Fibroblast of villous mesenchyme (primary cell): ENCODE results near the gene LRRK1. TPM values are rescaled to one million over a fixed set of nuclear protein-coding genes. Genes with fewer than 3 reads are reported as not detected.

Experiments used
- DNase-seq: peaks from one replicate; pipeline ENCODE4 v3.0.0-alpha.2; 2010; ENCODE audit warnings: low read depth
- H3K4me3 ChIP-seq: 2 replicates; pipeline ENCODE4 v1.5.1; 2011; ENCODE audit warnings: low read depth, mild to moderate bottlenecking, low read length
- total RNA-seq: library from RNA; depleted of rRNA; stranded (reverse); fragments of >200 nt; gene quantifications from 2 replicates; pipeline ENCODE4 v1.2.3, GENCODE V29; 2012
- TF ChIP-seq, protein P1 (sequence below): IDR thresholded peaks from 2 replicates; pipeline ENCODE4 v1.5.1; 2012; ENCODE audit warnings: low read depth, mild to moderate bottlenecking, low read length; ENCODE audit not compliant: insufficient read depth

LRRK1 gene
- total RNA-seq, 1 donor = 10.8 TPM

DNA sequence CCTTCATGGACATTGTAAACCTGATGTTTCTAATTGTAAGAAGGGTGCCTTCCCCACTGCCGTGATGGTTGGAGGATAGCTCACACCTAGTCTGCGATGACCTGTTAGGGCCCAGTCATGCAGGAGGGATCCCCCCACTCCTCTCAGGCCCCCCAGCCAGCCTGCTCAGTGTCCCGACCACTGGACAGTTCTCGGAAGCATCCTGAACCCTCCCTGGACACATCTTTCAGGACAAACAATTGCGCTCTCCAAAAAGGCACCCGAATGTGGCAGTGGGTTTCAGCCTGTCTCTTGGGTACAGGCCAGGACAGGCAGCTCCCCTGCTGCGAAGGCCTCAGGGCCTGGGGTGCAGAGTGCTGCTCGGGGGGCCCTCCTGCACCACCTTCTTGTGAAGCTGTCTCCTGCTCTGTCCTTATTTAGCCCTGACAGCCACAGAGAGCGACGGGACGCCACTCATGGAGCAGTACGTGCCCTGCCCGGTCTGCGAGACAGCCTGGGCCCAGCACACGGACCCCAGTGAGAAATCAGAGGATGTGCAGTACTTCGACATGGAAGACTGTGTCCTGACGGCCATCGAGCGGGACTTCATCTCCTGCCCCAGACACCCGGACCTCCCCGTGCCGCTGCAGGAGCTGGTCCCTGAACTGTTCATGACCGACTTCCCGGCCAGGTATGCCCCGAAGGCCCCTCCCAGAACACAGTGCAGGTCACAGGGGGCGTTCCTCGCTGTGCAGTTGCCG lies 132.3 kb downstream of the LRRK1 start:
- H3K4me3 ChIP-seq = no peak overlapping the region
- TF ChIP-seq, protein P1, sequence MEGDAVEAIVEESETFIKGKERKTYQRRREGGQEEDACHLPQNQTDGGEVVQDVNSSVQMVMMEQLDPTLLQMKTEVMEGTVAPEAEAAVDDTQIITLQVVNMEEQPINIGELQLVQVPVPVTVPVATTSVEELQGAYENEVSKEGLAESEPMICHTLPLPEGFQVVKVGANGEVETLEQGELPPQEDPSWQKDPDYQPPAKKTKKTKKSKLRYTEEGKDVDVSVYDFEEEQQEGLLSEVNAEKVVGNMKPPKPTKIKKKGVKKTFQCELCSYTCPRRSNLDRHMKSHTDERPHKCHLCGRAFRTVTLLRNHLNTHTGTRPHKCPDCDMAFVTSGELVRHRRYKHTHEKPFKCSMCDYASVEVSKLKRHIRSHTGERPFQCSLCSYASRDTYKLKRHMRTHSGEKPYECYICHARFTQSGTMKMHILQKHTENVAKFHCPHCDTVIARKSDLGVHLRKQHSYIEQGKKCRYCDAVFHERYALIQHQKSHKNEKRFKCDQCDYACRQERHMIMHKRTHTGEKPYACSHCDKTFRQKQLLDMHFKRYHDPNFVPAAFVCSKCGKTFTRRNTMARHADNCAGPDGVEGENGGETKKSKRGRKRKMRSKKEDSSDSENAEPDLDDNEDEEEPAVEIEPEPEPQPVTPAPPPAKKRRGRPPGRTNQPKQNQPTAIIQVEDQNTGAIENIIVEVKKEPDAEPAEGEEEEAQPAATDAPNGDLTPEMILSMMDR = no peak
- no peak for DNase-seq

DNA sequence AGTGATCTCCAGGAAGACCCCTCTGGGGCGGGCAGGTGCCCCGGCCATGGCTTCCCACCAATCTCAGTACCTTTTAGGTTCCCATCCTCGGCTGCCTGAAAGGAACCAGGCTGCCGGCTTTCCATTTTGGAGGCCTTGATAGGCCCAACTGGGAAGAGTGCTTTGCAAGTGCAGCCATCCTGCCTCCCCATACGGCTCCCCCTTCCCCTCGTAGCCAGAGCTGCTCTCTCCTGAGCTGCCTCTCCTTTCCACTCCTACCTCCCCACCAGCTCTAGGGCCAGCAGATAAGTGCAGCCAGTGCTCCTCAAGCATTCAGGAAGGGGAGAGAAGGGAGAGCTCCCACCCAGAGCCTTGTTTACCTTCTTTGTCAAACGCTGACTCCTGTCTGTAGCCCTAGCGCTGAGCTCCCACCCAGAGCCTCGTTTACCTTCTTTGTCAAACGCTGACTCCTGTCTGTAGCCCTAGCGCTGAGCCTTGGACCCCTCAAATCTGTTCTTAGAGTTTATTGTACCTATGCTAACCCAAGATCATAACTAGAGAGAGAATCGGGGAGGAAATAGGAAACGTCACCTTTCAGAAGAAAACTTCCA lies 133.0 kb downstream of the LRRK1 start:
- TF ChIP-seq, protein P1 = no peak
- no peak for DNase-seq

DNA sequence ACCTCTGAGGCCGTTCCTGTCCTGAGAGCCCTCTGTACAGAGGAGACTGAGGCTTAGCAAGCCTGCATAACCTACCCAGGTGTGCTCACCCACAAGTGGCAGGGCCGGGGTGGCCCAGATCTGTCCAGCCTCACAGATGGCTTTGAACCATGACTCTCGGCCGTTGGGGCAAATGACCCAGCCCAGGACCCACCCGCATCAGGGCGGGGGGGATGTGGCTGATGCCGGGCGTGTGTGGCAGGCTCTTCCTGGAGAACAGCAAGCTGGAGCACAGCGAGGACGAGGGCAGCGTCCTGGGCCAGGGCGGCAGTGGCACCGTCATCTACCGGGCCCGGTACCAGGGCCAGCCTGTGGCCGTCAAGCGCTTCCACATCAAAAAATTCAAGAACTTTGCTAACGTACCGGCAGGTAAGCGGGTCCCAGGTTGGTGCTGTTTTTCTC lies 133.5 kb downstream of the LRRK1 start:
- no peak overlapping the region for H3K4me3 ChIP-seq
- no peak for DNase-seq
- TF ChIP-seq, protein P1 = no peak

More for the DNA sequence above, 133.0 kb downstream of the LRRK1 start:
- H3K4me3 ChIP-seq = no peak overlapping the region

DNA sequence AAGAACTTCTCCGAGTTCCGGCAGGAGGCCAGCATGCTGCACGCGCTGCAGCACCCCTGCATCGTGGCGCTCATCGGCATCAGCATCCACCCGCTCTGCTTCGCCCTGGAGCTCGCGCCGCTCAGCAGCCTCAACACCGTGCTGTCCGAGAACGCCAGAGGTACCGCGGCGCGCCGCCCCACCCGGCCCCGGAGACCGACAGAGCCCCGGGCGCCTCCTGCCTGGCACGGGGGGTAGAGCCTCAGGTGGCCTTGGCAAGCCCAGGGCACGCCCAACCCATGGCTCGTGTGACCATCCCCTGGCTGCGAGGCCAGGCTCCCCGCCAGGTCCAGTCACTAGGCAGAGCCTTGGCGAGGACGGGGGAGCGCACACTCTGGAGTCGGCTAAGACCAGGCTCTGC lies 134.1 kb downstream of the LRRK1 start:
- TF ChIP-seq, protein P1 = no peak
- DNase-seq = no peak
- no peak overlapping the region for H3K4me3 ChIP-seq

DNA sequence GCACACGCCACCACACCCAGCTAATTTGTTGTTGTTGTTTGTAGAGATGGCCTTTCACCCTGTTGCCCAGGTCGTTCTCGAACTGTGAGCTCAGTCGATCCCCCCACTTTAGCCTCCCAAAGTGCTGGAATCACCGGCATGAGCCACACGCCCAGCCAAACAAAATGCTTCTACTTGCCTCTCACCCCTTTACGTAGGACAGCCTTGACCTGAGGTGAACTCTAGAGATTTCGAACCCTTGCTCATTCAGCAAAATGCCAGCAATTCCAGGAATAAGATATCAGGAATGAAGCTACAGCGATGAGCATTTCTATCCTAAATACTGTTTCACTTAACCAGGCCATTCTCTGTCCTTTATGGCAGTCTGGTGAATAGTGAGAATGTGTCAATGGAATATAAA lies 135.0 kb downstream of the LRRK1 start:
- no peak overlapping the region for H3K4me3 ChIP-seq
- TF ChIP-seq, protein P1 = no peak
- DNase-seq = no peak

DNA sequence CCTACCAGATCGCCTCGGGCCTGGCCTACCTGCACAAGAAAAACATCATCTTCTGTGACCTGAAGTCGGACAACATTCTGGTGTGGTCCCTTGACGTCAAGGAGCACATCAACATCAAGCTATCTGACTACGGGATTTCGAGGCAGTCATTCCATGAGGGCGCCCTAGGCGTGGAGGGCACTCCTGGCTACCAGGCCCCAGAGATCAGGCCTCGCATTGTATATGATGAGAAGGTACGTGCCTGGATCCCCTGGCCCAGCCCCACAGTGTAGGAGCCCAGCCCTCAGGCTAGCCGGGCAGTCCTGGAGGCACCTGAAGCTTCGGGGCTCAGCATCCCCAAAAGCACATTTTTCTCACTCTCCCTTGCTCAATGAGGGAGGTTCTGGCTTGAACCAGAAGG lies 135.8 kb downstream of the LRRK1 start:
- TF ChIP-seq, protein P1 = no peak
- DNase-seq = no peak
- H3K4me3 ChIP-seq = no peak overlapping the region

DNA sequence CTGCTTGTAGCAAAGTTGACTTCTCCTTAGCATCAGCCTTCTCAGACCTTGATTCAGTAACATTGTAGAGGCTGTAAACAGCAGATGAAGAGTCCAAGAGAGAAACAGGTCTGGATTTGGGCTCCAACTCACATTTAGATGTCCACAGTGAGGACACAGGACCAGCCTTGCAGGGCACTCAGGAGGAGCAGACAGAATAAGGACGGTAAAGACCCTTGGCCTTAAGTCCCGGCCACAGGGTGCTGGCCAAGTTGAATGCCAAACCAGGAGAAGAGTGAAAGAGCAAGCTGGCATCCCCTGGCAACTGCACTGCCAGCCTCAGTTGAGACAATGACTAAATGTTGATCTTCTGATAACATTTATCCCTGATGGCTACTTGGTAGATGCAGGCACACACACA lies 136.3 kb downstream of the LRRK1 start:
- DNase-seq = no peak
- TF ChIP-seq, protein P1 = no peak
- H3K4me3 ChIP-seq = no peak overlapping the region
